SJSA1 (cell line): ENCODE measurements around the gene OSBPL8. TPM values are rescaled to one million over a fixed set of nuclear protein-coding genes. Genes with fewer than 3 reads are reported as not detected.
A peak's percentile ranks its signal among the peaks of the same experiment; 100 is the strongest.

Experiments
- DNase-seq, 2 experiments: peaks; one replicate each; pipeline ENCODE4 v3.0.0-alpha.2; 2015 to 2020; ENCODE audit warnings: low spot score in 2 of 2, low read depth in 1 of 2
- H3K27ac ChIP-seq: fragments of 250-450 bp; sonication (Bioruptor Pico); 2 replicates; pipeline ENCODE4 v1.5.1; 2020; ENCODE audit warnings: mild to moderate bottlenecking, moderate library complexity
- H3K27me3 ChIP-seq: fragments of 250-450 bp; sonication (Bioruptor Pico); replicated peaks from 2 replicates; pipeline ENCODE4 v1.5.1; 2020; ENCODE audit warnings: mild to moderate bottlenecking, moderate library complexity
- H3K36me3 ChIP-seq: fragments of 250-450 bp; sonication (Bioruptor Pico); 2 replicates; pipeline ENCODE4 v1.5.1; 2020; ENCODE audit warnings: mild to moderate bottlenecking
- H3K4me1 ChIP-seq: fragments of 250-450 bp; sonication (Bioruptor Pico); replicated peaks from 2 replicates; pipeline ENCODE4 v1.6.1; 2021; ENCODE audit warnings: mild to moderate bottlenecking
- H3K4me3 ChIP-seq: fragments of 250-450 bp; sonication (Bioruptor Pico); 2 replicates; pipeline ENCODE4 v1.5.1; 2020; ENCODE audit warnings: mild to moderate bottlenecking
- H3K9me3 ChIP-seq: fragments of 250-450 bp; sonication (Bioruptor Pico); replicated peaks from 2 replicates; pipeline ENCODE4 v1.5.1; 2020; ENCODE audit warnings: mild to moderate bottlenecking
- total RNA-seq: library from RNA; depleted of rRNA; stranded (reverse); fragments of >200 nt; shearing (Covaris generic); gene quantifications from 2 replicates; pipeline ENCODE4 v1.2.3, GENCODE V29; 2014

The OSBPL8 gene
- total RNA-seq, 1 experiment from 2014 or later = 55.6 TPM

GRCh38 chr12:76548222-76548837 is 11.2 kb downstream of the OSBPL8 start:
- no peak overlapping the region for H3K4me3 ChIP-seq
- DNase-seq = peak in 1 of 2 experiments; percentile 13
- no peaks in the 10 kb centered on the region for H3K27me3 ChIP-seq
- H3K9me3 ChIP-seq = no peaks in the 10 kb centered on the region
- no peak overlapping the region; the same call in 1 of the 2 replicates for H3K27ac ChIP-seq
- no peaks in the 10 kb centered on the region for H3K36me3 ChIP-seq
- H3K4me1 ChIP-seq = peaks cover 40% of the 10 kb centered on the region

DNA sequence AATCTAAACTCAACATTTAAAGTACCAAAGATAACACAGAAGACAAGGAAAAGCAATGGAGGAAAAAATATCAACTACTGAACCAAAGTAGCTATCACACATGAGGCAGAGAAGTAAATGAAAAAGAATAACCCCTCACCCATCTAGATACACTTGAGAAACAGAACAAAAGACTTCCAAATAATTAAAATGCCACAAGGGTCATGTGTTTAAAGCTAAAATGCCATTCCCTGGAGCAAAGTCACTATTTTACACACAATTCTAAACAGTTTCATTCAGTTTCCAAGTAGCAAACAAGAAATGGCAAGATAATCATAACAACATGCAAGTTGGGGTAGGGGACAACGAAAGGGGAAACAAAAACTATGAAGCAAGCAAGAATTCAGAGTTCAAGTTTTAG is 12.0 kb downstream of the OSBPL8 start:
- no peaks in the 10 kb centered on the region for H3K36me3 ChIP-seq
- no peaks in the 10 kb centered on the region for H3K27me3 ChIP-seq
- no peak overlapping the region; the same call in 1 of the 2 replicates for H3K27ac ChIP-seq
- H3K4me1 ChIP-seq = peaks cover 40% of the 10 kb centered on the region
- no peaks in the 10 kb centered on the region for H3K9me3 ChIP-seq
- DNase-seq = peak in 1 of 2 experiments; percentile 53
- no peak overlapping the region for H3K4me3 ChIP-seq

DNA sequence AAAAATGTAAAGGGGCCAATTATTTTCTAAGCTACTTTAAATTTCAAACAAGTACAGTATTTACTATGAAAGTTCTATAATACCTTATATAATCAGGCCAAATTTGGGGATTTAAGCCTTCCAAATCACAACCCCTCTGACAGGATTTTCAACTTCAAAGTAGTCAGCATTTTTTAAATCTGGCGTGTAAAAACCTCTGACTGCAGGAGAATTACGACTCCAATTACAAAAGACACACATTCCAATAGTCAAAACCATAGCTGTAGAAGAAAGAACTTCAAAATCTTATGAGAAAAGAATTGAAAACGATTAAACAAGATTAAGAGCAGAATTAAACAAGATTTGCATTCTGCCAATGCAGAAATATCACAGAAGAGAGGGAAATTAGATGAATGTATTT is 12.7 kb downstream of the OSBPL8 start:
- no peaks in the 10 kb centered on the region for H3K9me3 ChIP-seq
- no peaks in the 10 kb centered on the region for H3K27me3 ChIP-seq
- no peak overlapping the region for H3K4me3 ChIP-seq
- no peak for DNase-seq
- H3K27ac ChIP-seq = no peak overlapping the region
- no peaks in the 10 kb centered on the region for H3K36me3 ChIP-seq
- peaks cover 40% of the 10 kb centered on the region for H3K4me1 ChIP-seq

- H3K36me3 ChIP-seq = no peaks in the 10 kb centered on the region
- no peak for DNase-seq
- H3K9me3 ChIP-seq = no peaks in the 10 kb centered on the region
Measured at GRCh38 chr12:76545486-76545885, 14.1 kb downstream of the OSBPL8 start.

DNA sequence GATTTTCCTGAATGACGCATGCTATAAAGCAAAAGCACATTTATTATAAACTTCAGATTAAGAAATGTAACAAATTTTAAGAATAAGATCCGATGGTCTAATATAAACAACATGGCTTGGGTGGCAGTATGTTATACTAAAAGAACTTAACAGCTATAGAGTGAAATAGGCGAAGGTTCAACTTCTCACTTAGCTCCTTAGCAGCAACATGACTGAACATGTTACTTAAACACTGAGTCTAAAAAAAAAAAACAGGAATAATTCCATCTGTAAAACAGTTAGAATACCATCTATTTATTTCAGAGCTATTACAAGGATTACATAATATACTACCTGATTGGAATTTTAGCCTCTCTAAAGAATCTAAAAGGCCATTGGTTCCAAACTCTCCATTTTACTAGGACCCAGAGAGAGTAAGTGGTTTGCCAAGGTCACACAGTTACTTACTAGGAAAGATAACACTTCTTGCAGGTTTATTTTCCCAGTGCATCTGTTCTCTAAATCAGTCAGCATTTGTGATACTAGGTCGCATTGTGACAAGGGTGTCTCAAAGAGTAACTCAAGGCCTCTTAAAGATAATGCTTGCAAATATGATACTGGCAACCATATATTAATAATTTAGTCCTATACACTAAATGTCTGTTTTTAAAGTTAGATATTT is 14.8 kb downstream of the OSBPL8 start:
- DNase-seq = no peak
- H3K27me3 ChIP-seq = no peaks in the 10 kb centered on the region
- H3K27ac ChIP-seq = no peak overlapping the region
- H3K9me3 ChIP-seq = no peaks in the 10 kb centered on the region
- H3K4me3 ChIP-seq = no peak overlapping the region
- peaks cover 28% of the 10 kb centered on the region for H3K4me1 ChIP-seq
- H3K36me3 ChIP-seq = no peaks in the 10 kb centered on the region

More at GRCh38 chr12:76545486-76545885, 14.1 kb downstream of the OSBPL8 start:
- H3K27me3 ChIP-seq = no peaks in the 10 kb centered on the region
- peaks cover 32% of the 10 kb centered on the region for H3K4me1 ChIP-seq
- H3K4me3 ChIP-seq = no peak overlapping the region
- H3K27ac ChIP-seq = no peak overlapping the region

DNA sequence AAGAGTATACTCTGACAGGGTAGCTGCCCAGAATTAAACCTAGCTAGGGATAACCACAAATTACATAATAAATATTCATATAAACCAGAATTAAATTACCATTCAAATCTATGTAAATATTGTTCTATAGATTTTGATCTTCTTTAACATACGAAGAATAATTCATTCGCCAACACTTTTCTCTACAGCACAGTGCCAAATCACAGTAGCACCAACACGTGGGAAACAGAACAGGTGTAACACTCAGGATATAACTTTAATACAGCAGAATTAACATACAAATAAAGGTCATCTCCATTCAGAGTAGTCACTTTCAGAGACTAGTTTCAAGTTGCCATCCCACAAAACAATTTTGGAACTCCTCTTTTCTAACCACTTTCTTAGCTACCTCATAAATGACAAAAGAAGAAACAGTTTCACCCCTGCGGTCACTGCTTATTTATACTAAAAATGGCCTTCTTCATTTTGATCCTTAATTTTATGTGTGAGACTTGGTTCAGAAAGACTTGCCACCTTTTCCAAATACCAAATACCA is 15.7 kb downstream of the OSBPL8 start:
- no peaks in the 10 kb centered on the region for H3K27me3 ChIP-seq
- no peak overlapping the region for H3K27ac ChIP-seq
- DNase-seq = no peak
- no peaks in the 10 kb centered on the region for H3K9me3 ChIP-seq
- H3K4me1 ChIP-seq = peaks cover 20% of the 10 kb centered on the region
- H3K36me3 ChIP-seq = no peaks in the 10 kb centered on the region
- no peak overlapping the region for H3K4me3 ChIP-seq

DNA sequence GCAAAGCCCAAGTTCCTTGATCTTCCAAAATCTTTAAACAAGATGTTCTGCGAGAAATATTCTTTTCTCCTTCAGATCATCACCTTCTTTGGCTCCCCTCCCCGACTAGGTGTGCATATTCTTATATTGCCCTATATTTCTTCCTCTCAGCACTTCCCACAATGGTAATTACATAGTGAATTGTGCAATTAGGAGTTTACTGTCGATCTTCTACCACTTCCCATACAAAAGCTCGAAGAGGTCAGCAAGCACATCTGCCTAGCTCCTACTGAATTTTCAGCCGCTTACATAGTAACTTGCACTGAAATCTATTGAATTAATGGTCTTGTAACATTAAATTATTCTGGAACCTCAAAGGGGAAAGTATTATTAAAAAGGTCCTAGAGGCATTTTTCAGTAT is 16.7 kb downstream of the OSBPL8 start:
- Histone ChIP-seq H3K27me3 (no peaks in the 10 kb centered on the region), H3K27ac (no peak overlapping the region)

GRCh38 chr12:76539727-76540126 is 19.8 kb downstream of the OSBPL8 start:
- H3K9me3 ChIP-seq = no peaks in the 10 kb centered on the region
- H3K4me3 ChIP-seq = no peak overlapping the region
- no peaks in the 10 kb centered on the region for H3K4me1 ChIP-seq
- no peak for DNase-seq
- H3K27ac ChIP-seq = no peak overlapping the region
- no peaks in the 10 kb centered on the region for H3K27me3 ChIP-seq
- H3K36me3 ChIP-seq = no peaks in the 10 kb centered on the region

More for the DNA sequence above, 16.7 kb downstream of the OSBPL8 start:
- no peak for DNase-seq
- no peak overlapping the region for H3K4me3 ChIP-seq
- H3K9me3 ChIP-seq = no peaks in the 10 kb centered on the region
- peaks cover 10% of the 10 kb centered on the region for H3K4me1 ChIP-seq
- H3K36me3 ChIP-seq = no peaks in the 10 kb centered on the region

- no peaks in the 10 kb centered on the region for H3K27me3 ChIP-seq
- H3K4me1 ChIP-seq = no peaks in the 10 kb centered on the region
- no peak for DNase-seq
- no peak overlapping the region for H3K27ac ChIP-seq
- H3K4me3 ChIP-seq = no peak overlapping the region
- no peaks in the 10 kb centered on the region for H3K9me3 ChIP-seq
- no peaks in the 10 kb centered on the region for H3K36me3 ChIP-seq
Measured at GRCh38 chr12:76537923-76538322, 21.6 kb downstream of the OSBPL8 start.

DNA sequence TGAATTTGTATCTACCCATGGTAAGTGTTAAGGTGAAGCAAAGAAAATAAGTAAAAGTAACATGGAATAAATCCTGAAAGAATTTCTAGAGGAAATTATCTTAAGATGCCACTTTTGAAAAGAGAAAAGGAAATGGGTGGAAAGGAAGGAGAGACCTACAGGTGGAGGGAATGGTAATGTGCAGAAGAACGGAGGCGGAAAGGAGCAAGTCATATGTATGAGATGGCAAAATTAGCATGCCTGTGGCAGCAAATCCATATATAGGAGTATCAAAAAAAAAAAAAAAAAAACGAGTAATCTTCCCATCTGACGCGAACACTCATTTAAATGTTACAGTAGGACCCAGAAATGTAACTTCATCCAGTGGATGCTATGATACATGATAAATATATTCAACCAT is 23.0 kb downstream of the OSBPL8 start:
- Histone ChIP-seq H3K36me3 (no peaks in the 10 kb centered on the region), H3K27ac (no peak overlapping the region), H3K4me1 (no peaks in the 10 kb centered on the region), H3K27me3 (no peaks in the 10 kb centered on the region), H3K4me3 (no peak overlapping the region), H3K9me3 (no peaks in the 10 kb centered on the region)
- DNase-seq = no peak

GRCh38 chr12:76535170-76535569 is 24.4 kb downstream of the OSBPL8 start:
- Histone ChIP-seq H3K36me3 (no peaks in the 10 kb centered on the region), H3K27ac (no peak overlapping the region), H3K27me3 (no peaks in the 10 kb centered on the region), H3K9me3 (no peaks in the 10 kb centered on the region), H3K4me3 (no peak overlapping the region), H3K4me1 (no peaks in the 10 kb centered on the region)
- DNase-seq = no peak

DNA sequence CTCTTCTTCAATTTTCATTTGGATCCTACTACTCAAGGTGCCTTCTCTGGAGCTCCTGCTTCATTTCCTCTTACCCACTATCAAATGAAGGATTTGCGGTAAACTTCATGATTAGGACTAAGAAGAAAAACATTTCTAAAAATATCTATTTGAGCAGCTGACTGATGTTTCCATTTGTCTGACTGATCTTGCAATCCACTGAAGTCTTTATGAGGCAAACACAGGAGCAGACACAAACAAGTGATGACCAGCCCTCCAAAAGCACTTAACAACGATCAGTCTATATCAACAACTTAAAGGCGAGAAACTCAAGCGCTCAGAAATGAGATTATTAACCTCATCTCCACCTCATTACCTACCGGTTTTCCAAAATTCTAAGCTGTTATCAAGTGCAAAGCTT is 26.2 kb downstream of the OSBPL8 start:
- no peaks in the 10 kb centered on the region for H3K36me3 ChIP-seq
- no peak for DNase-seq
- H3K27ac ChIP-seq = no peak overlapping the region
- no peaks in the 10 kb centered on the region for H3K9me3 ChIP-seq
- no peak overlapping the region for H3K4me3 ChIP-seq
- H3K4me1 ChIP-seq = no peaks in the 10 kb centered on the region
- H3K27me3 ChIP-seq = no peaks in the 10 kb centered on the region

DNA sequence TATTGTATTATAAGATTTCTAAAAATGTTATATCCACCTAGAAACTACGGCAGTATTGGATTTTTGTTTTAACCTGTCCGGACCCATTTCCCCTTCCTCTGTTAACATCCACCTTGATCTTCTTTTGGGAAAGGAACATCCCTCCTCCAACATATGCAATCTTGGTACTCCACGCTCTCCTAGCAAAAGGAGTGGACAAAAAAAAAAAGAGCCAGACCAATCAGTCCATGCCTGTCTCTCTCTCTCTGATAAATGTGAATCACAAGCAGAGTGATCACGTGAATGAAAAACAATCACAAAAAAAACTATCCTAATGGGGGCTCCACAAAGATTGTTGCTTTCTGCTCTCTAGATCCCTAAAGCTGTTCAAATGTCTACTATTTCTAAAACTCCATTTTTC is 27.1 kb downstream of the OSBPL8 start:
- no peaks in the 10 kb centered on the region for H3K27me3 ChIP-seq
- H3K27ac ChIP-seq = no peak overlapping the region
- no peak overlapping the region for H3K4me3 ChIP-seq
- H3K36me3 ChIP-seq = no peaks in the 10 kb centered on the region
- H3K4me1 ChIP-seq = no peaks in the 10 kb centered on the region
- no peak for DNase-seq
- H3K9me3 ChIP-seq = no peaks in the 10 kb centered on the region

- no peak overlapping the region for H3K27ac ChIP-seq
- H3K4me3 ChIP-seq = no peak overlapping the region
- no peaks in the 10 kb centered on the region for H3K4me1 ChIP-seq
- H3K27me3 ChIP-seq = no peaks in the 10 kb centered on the region
- no peak for DNase-seq
- no peaks in the 10 kb centered on the region for H3K9me3 ChIP-seq
- H3K36me3 ChIP-seq = no peaks in the 10 kb centered on the region
Measured at GRCh38 chr12:76531056-76531455, 28.5 kb downstream of the OSBPL8 start.
